GM19328 (cell line): ENCODE results near the gene MT1F.
"Not testable (repeated sequence)": the region's sequence is repeated elsewhere in the genome, so short reads cannot be mapped to it uniquely, and the experiment has no call there.

Source experiments
- ATAC-seq: cut with Tn5 transposase; IDR thresholded peaks from one replicate; pipeline ENCODE4 v1.9.1; 2021; ENCODE audit warnings: mild to moderate bottlenecking, moderate library complexity; ENCODE audit not compliant: unreplicated experiment

Gene MT1F

DNA sequence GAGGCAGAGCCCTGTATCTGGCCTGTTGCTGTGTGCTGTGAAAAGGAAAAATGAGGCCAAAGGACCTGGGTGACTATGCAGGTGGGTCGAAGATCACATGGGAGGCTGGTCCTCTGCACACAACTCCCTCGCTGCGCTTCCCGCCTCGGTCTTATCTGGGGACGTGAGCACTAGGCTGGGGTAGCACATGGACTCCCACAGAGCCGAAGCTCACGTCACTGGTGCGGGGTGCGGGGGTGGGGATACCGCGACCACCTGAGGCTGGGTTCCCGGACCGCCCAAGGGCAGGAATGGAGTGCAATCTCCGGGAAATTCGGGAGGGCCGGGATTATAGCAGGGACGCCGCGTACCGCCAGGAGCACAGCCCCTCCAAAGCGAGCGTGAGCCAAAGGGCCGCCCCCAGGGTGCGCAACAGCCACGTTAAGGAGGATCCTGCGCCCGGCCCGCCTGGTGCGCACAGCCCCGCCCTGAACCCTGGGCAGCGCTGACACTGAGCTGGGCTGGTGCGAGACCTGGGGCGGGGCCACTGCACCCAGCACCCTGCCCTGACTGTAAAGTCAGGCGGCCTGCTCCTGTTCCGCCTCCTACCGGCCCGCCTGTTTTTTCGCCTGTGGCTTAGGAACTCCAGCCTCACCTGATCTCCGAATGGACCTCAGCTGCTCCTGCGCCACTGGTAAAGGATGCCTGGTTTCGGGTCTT lies 14.5 kb upstream of the MT1F start:
- ATAC-seq: no peak

DNA sequence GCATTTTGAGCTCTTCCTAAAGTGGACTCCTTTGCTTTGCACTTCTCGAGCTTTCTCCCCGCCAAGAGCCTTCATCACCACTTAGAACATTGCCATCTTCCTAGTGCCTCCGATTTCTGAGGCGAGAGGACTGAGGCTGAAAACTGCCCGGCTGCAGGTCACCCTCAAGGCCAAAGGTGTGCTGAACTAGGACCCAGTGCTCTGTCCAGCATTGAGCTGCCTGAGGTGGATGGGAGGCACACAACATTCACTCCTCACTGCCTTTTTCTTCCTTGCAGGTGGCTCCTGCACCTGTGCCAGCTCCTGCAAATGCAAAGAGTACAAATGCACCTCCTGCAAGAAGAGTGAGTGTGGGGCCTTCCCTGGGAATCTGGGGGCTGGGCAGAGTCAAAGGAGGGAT lies 13.9 kb upstream of the MT1F start:
- no peak for ATAC-seq

DNA sequence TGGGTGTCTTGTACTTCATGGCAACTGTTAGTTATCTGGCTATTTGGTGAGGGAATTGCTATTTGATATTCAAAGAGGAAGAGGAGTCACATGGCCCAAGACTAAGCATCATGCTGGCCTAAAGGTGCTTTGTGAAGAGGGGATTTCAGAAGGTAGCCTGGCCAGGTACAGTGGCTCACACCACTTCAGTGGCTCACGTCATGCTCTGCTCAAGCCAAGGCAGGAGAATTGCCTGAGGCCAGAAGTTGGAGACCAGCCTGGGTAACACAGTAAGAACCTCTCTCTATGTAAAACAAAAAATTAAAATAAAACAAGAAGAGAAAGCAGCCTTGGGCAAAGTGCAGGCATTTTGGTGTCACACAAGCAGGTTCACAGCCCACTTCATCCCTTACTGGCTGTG lies 12.4 kb upstream of the MT1F start:
- no peak for ATAC-seq

DNA sequence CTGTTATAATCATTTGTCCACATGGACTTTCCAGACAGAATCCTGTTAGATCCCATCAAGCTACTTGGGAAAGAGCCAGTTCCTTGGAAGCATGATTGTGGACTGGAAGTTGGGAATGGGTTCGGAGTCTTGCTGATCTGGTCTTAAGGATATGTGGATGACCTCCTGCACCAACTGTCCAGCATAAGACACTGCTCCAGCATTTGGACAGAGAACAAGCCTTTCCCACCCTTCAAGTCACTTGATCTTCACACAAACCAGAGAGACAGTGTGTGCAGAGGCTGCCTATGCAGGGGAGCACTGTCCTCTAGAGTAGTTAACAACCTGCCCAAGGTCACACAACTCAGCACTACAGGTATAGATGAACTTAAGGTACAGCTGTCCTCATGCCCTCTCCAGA lies 11.9 kb upstream of the MT1F start:
- ATAC-seq: no peak

DNA sequence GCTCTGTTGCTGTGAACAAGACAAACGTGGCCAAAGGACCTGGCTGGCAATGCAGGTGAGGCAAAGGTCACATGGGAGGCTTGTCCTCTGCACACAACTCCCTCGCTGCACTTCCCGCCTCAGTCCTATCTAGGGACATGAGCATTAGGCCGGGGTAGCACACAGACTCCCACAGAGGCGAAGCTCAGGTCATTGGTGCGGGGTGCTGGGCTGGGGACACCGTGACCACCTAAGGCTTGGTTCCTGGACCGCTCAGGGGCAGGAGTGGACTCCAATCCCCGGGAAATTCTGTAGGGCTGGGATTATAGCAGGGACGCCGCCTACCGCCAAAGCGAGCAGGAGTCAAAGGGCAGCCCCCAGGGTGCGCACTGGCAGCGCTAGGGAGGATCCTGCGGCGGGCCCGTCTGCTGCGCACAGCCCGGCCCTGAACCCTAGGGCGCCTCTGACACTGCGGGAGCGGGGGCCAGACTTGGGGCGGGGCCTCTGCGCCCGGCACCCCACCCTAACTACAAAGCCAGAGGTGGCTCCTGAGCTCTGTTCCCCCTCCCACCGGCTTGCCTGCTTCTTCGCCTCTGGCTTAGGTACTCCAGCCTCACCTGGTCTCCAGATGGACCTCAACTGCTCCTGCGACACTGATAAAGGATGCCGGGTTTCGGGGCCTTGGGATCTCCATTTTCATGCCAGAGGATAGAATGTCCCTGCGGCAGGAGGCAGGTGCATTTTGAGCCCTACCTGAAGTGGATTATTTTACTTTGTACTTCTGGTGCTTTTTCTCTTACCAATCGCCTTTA lies 9.9 kb upstream of the MT1F start:
- ATAC-seq: no peak

DNA sequence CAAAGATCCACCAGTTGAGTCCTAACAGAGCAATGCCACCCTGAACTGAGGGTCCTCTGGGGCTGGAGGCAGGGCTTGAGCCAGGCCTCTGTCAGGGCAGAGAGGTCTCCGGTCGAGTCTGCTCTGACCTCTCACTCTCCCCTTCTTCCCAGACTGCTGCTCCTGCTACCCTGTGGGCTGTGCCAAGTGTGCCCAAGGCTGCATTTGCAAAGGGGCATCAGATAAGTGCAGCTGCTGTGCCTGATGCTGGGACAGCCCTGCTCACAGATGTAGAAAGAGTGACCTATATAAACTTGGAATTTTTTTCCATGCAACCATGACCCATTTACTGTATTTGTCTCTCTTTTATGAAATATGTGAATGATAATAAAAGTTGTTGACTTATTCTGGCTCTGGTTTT lies 8.5 kb upstream of the MT1F start:
- ATAC-seq: no peak

DNA sequence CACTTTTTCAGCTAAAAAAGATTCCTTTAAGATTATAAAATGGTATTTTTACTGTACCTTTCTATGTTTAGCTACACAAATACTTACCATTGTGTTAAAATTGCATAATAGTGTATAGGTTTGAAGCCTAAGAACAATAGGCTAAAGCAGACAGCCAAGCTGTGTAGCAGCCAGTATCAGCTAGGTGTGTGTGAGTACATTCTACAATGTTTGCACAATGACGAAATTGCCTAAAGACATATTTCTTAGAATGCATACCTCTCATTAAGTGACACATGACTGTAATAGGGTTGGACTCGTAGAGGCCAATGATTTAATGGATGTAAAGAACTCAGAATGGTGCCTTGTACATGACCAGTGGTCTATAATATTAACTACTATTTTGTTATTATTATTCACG lies 7.9 kb upstream of the MT1F start:
- ATAC-seq: no peak

DNA sequence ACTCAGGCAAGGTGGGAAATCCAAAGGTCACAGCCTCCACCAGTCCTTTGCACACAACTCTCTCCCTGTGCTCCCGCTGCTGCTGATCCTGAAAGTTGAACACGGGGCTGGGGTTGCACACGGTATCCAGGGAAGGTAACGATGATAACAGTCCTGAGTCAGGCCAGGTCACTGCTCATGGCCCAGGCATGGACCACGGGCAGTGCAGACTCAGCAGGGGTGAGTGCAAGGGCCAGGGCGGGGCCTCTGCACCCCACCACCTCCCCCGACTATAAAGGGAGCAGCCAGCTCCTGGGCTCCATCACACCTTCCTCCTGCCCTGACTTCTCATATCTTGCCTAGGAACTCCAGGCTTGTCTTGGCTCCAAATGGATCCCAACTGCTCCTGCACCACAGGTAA lies 6.2 kb upstream of the MT1F start, which contains the start of gene MT1B:
TSS of gene MT1B (plus strand) at position 301 of the 400 bp plus-strand sequence. CDS start at position 369, 68 bp downstream.
- no peak for ATAC-seq

DNA sequence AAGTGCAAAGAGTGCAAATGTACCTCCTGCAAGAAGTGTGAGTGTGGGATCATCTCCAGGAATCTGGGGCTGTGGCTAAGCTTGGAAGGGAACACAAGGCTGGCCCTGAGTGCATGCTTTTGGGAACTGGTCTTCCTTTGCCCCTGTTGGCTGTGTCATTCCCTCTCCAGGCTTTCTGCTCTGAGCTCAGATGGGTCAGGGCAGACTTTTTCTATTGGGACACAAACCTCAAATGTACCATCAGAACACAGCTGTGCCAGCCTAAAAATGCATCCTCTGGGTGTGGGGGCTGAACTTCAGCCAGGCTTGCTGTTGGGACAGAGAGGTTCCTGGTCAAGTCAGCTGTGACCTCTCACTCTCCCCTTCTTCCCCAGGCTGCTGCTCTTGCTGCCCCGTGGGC lies 5.2 kb upstream of the MT1F start:
- no peak for ATAC-seq

DNA sequence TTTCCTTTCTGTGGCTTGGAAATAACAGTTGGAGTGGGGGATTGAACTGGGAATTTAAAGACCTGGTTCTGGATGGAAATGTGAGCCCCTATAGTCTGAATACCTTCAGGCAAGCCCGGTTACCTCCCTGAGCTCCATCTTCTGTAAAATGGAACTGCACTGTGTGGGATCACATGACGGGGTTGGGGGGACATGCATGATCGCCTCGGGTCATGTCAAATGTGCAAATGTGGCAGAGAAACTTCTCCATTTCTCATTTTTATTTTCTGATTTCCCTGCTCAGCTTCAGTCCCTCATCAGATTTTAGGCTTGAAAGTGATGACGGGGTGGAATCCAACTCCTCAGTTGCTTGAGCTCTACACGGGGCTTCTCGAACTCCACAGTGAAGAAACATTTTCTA lies 4.5 kb upstream of the MT1F start:
- no peak for ATAC-seq

DNA sequence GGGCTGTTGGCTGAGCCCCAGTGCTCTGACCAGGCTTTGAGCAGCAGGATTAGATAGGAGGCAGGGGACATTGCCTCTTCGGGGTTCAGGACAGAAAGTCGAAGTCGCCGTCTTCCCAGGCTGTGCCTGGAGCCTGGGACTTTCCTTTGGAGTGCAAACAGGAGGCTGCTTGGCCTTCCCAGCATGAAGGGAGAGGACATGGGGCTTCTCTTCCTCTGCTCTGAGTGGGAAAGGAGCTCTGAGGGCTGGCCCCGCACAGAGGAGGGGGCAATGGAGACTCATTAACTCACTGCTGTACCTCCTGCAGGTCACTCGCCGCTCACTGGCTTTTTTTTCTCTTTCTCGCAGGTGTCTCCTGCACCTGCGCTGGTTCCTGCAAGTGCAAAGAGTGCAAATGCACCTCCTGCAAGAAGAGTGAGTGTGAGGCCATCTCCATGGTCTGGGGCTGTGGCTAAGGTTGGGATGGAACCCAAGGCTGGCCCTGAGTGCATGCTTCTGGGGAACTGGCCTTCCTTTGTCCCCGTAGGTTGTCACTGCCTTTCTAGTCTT lies 642 bp downstream of the MT1F start:
- no peak for ATAC-seq

DNA sequence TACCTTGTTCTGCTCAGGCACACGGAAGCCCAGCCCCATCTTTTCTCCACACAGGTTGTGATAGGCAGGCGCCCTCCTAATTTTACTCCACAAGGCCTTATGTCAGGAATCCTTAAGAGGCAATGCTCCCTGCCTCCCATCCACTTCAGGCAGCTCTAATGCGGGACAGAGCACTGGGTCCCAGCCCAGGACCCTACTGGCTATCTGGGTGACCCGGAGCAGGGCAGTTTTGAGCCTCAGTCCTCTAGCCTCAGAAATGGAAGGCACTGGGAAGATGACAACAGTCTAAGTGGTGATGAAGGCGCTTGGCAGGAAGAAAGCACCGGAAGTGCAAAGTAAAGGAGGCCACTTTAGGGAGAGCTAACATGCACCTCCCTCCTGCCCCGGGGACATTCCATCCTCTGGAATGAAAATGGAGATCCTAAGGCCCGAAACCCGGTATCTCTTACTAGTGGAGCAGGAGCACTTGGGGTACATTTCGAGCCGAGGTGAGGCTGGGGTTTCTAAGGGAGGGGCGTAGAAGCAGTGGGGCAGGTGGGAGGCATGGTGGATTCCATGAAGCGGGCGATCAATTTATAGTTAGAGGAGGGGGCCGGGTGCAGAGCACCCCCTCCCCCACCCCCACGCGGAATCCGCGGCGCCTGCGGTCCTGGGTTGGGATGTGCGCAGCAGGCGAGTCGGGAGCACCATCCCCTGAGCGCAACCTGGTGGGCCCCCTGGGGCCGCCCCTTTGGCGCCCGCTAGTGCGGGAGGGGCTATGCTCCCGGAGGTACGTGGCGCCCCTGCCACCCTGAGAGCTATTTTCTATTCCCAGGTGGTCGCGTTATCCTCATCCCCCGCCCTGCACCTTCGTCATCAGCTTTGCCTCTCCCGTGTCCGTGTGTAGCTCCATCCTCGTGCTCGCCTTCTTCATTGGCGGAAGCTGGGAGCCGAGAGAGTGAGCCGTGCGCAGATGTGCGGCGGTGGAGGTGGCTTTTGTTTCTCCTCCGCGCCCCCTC lies 4.9 kb downstream of the MT1F start:
- no peak for ATAC-seq

DNA sequence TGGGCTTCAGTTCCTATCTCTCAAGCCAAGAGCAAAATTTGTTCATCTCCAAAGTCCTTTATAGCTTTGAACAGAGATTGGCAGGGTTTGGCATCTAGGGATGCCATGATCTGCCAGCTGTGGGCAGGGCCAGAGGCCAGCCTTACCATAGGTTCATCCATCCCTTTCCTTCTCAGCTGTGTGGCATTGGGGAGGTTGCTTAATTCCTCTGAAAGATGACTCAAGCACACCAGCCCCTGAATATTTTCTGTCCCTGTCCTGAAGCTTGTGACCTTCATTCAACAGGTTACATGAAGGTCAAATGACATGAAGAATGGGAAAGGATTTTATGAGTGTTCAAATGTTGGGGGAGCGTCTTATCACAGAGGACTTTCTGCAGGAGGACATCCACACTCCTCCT lies 6.7 kb downstream of the MT1F start:
- ATAC-seq: no peak

DNA sequence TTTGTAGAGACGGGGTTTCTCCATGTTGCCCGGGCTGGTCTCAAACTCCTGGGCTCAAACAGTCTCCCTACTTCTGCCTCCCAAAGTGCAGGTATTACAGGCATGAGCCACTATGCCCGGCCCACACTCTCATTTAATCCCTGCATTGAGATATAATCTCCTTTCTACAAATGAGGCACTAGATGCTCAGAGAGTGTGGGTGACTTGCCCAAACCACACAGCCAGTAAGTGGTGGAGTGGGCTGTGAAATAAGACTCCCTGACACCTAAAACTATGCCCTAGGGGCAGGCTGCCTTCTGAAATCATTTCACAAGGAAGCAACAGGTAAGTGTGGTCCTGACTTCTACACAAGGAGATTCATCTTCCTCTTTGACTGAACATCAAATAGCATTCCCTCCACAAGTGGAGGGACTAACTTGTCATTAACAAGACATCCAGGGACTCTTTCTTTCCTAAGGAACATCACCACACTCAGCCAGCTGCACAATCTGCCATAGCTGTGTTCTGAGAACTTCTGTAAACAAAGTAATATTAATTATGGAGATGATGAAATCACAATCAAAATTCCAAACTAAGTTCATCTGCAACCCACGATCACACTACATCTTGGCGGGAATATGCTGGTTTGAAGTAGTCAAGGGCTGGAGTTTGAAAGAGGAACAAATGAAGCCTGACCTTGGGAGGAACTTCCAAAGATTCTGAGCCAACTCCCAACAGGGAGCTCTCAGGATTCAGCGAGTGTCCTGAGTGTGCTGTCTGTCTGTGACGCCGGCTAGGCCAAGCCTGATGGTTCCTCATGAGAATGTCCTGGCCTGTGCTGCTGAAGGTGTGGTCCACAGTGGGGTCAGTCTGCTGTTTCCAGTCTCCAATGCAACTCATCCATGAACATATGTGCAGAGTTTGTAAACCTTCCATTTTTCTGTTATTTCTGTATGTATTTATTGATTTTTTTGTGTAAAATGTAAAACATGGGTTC lies 7.8 kb downstream of the MT1F start:
- not testable (repeated sequence) for ATAC-seq

DNA sequence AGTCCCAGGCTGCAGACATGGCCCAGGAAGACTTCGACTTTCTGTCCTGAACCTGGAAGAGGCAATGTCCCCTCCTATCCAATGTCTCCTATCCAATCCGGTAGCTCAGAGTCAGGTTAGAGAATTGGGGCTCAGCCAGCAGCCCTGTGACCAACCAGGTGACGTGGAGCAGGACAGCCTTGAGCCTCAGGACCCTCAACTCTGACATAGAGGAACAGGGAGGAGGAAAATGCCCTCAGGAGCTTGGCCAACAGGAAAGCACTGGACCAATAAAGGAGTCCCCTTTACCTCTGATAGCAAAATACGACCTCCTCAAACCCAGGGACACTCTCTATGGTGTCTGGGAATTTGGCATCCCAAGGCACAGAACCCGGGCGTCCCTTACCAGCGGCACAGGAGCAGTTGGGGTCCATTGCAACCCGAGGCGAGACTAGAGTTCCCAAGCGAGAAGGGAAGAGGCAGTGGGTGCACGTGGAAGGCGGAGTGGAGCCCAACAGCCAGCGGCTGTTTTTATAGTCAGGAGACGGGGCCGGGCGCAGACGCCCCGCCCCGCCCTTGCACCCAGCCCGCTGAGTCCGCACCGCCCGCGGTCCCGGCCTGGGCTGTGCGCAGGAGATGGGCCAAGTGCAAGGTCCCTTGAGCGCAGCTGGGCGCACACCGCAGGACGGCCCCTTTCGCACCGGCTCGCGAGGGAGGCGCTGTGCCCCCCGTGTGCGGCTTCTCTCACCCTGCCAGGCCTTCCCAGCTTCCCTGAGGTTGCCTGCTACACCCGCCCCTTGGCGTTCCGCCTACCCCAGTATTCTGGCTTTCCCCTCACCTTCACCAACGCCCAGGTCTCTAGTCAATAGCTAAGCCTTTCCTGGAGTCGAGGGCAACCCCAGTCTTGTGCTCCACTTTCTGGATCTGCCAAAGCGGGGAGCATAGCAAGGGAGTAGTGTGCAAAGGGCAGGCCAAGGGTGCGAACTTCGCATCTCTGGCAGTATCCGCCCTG lies 10.1 kb downstream of the MT1F start, which contains the start of gene MT1G:
TSS of gene MT1G (minus strand) at position 485 of the 991 bp plus-strand sequence. CDS start at position 413, 72 bp downstream.
- ATAC-seq: no peak

DNA sequence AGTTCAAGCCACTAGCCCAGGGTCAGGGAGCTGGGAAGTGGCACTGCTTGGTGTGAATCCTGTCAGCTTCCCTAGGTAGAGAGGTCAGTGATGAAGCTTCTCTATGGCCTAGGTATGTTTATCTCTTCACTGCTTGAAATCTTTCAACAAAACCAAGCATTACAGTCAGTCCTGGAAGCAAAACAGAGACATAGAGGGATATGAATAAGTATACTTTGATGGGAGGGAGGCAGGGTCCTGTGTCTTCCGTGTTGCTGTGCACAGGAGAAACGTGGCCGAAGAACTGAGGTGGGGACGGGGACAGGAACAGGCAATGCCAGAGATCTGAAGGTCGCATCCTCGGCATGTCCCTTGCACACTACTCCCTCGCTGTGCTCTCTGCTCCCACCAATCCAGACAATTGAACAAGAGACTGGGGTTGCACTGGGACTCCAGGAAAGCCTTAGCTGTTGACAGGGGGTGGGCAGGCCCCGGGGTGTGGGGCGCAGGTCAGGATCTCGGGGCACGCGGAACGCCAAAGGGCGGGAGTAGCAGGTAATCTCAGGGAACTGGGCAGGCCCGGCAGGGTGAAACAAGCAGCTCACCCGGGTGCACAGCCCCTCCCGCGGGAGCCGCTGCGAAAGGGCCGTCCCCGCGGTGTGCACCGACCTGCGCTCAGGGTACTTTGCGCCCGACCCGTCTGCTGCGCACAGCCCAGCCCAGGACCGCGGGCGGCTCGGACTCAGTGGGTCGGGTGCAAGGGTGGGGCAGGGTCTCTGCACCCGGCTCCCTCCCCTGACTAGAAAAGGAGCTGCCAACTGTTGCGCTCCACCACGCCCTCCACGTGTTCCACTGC lies 11.5 kb downstream of the MT1F start, which contains the start of gene MT1H:
TSS of gene MT1H (plus strand) at position 810 of the 835 bp plus-strand sequence. CDS start 71 bp downstream, outside the sequence.
- ATAC-seq: no peak

DNA sequence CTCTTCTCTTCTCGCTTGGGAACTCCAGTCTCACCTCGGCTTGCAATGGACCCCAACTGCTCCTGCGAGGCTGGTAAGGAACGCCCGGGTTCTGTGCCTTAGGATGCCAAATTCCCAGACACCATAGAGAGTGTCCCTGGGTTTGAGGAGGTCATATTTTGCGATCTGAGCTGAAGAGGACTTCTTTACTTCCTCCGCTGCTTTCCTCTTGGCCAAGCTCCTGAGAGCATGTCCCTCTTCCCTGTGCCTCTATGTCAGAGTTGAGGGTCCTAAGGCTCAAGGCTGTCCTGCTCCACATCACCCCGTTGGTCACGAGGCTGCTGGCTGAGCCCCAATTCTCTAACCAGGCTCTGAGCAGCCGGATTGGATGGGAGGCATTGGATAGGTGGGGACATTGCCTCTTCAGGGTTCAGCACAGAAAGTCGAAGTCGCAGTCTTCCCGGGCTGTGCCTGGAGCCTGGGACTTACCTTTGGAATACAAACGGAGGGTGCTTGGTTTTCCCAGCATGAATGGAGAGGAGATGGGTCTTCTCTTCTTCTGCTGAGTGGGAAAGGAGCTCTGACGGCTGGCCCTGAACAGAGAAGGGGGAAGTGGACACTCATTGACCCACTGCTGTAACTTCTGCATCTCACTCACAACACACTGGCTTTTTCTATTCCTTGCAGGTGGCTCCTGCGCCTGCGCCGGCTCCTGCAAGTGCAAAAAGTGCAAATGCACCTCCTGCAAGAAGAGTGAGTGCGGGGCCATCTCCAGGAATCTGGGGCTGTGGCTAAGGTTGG lies 12.3 kb downstream of the MT1F start:
- no peak for ATAC-seq
